ENCODE data around the gene NLRP10.

NLRP10 gene

GRCh38 chr11:7944123-7944522 is 21.1 kb downstream of the NLRP10 start:
- no peaks in the 10 kb centered on the region for H3K4me1 ChIP-seq (ENCODE audit: control insufficient read depth, insufficient read depth, low read length)
- no peak for TF ChIP-seq ZSCAN23 (tag by site-specific recombination; IDR thresholded peaks at IDR 0.05)
- no peak overlapping the region for H3K4me3 ChIP-seq (ENCODE audit: low read depth, low read length)
- H3K36me3 ChIP-seq (ENCODE audit: control insufficient read depth in 2 of 2, insufficient read depth in 1 of 2, low read length in 2 of 2): no peaks in the 10 kb centered on the region
- no peaks in the 10 kb centered on the region for H3K9me3 ChIP-seq (ENCODE audit: control insufficient read depth, insufficient read depth, low read depth, low read length)
- ChIA-PET CTCF (no interaction called here), POLR2A (no interaction called here)
- H3K27ac ChIP-seq (ENCODE audit: extremely low read depth, low read depth, low read length): no peak overlapping the region

- TF ChIP-seq HIC1 (tag by site-specific recombination; IDR thresholded peaks at IDR 0.05) (no peak), YY1 (tag by site-specific recombination; IDR thresholded peaks at IDR 0.05) (no peak), KLF9 (tag by site-specific recombination; IDR thresholded peaks at IDR 0.05; ENCODE audit: low read depth) (no peak), BCL11B (tag by site-specific recombination; IDR thresholded peaks at IDR 0.05; ENCODE audit: low read depth) (no peak), ZNF140 (tag by site-specific recombination; IDR thresholded peaks at IDR 0.05) (no peak), ZNF558 (tag by site-specific recombination; IDR thresholded peaks at IDR 0.05) (no peak), ZNF785 (tag by site-specific recombination; IDR thresholded peaks at IDR 0.05) (no peak), SP7 (tag by site-specific recombination; IDR thresholded peaks at IDR 0.05) (no peak), KLF16 (tag by site-specific recombination; IDR thresholded peaks at IDR 0.05) (no peak), ZNF362 (tag by site-specific recombination; IDR thresholded peaks at IDR 0.05) (no peak), ZNF302 (tag by site-specific recombination; IDR thresholded peaks at IDR 0.05; ENCODE audit: low read depth) (no peak), ZNF146 (tag by site-specific recombination; IDR thresholded peaks at IDR 0.05) (no peak), ZNF561 (tag by site-specific recombination; IDR thresholded peaks at IDR 0.05; ENCODE audit: borderline replicate concordance) (no peak), ZNF280D (tag by site-specific recombination; IDR thresholded peaks at IDR 0.05) (no peak), ZNF148 (tag by site-specific recombination; IDR thresholded peaks at IDR 0.05; ENCODE audit: borderline replicate concordance) (no peak)
- POLR2A ChIA-PET: no interaction called here
- Histone ChIP-seq H3K27ac (ENCODE audit: extremely low read depth, low read depth, low read length) (no peak within 1 kb of the TSS), H3K4me3 (ENCODE audit: low read depth, low read length) (no peak within 1 kb of the TSS), H3K4me1 (ENCODE audit: control insufficient read depth, insufficient read depth, low read length) (no peaks in the 10 kb centered on the region), H3K9me3 (ENCODE audit: control insufficient read depth, insufficient read depth, low read depth, low read length) (no peaks in the 10 kb centered on the region), H3K36me3 (ENCODE audit: control insufficient read depth in 2 of 2, insufficient read depth in 1 of 2, low read length in 2 of 2) (no peaks in the 10 kb centered on the region)
- CTCF ChIA-PET: interaction anchor here (1.1 kb wide), 1 partner anchor 45 kb away, joined by 5 read pairs; the partner anchor contains the start of gene EIF3F
These were observed 23.6 kb downstream of the NLRP10 start, which contains the start of gene OR10A3 for GRCh38 chr11:7941608-7942007. Gene OR10A3 (minus strand): TSS chr11:7941708. CDS start chr11:7939520, 2,188 bp downstream.

Measured in HEK293 (cell line).